PC-3 (cell line): ENCODE results near the gene SFRP5.

Source experiments
- EZH2 ChIP-seq: fragments of 300-600 bp; sonication (generic); IDR thresholded peaks from one replicate; pipeline ENCODE4 v1.6.1; 2017; ENCODE audit warnings: antibody characterized with exemption, mild to moderate bottlenecking, low read length; ENCODE audit not compliant: unreplicated experiment
- EZH2phosphoT487 ChIP-seq: fragments of 300-600 bp; sonication (generic); IDR thresholded peaks from 2 replicates; pipeline ENCODE4 v1.6.1; 2018; ENCODE audit warnings: mild to moderate bottlenecking, antibody characterized with exemption, low read length, borderline replicate concordance
- TF ChIP-seq, protein P1 (sequence below): fragments of 300-600 bp; sonication (generic); conservative IDR thresholded peaks from 2 replicates; pipeline ENCODE4 v1.5.1; 2017; ENCODE audit warnings: antibody characterized with exemption, low read depth, mild to moderate bottlenecking, low read length

DNA sequence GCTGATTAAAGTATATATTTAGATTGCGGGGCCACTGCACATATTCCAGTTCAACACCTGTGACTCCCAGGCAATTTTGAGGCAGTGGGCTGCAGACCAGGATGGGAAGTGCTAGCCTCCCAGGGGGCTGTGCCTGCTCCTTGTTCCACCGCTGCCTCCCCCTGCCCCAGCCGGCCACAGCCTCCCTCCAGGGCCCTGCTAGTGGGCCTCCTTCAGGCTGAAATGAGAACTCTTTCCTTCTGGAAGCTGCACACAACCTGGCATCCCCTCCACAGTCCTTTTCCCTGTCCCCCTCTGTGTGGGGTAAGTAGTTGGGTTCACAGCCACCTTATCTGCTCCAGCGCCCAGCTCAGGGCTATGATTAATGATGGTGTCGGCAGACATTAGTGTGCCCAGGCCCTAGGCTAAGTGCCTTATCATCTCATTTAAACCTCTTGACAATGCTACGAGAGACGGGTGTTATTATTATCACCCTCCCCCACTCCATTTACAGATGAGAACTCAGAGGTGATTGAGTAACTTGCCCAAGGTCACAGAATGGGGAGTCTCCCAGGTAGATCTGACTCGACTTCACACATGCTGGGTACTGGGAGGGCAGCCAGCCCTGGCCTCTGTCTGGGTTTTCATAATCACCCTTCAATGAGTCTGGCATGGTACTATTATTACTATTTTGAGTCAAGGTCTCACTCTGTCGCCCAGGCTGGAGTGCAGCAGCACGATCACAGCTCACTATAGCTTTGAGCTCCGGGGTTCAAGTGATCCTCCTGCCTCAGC is 10.8 kb upstream of the SFRP5 start:
- TF ChIP-seq, protein P1, sequence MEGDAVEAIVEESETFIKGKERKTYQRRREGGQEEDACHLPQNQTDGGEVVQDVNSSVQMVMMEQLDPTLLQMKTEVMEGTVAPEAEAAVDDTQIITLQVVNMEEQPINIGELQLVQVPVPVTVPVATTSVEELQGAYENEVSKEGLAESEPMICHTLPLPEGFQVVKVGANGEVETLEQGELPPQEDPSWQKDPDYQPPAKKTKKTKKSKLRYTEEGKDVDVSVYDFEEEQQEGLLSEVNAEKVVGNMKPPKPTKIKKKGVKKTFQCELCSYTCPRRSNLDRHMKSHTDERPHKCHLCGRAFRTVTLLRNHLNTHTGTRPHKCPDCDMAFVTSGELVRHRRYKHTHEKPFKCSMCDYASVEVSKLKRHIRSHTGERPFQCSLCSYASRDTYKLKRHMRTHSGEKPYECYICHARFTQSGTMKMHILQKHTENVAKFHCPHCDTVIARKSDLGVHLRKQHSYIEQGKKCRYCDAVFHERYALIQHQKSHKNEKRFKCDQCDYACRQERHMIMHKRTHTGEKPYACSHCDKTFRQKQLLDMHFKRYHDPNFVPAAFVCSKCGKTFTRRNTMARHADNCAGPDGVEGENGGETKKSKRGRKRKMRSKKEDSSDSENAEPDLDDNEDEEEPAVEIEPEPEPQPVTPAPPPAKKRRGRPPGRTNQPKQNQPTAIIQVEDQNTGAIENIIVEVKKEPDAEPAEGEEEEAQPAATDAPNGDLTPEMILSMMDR: no peak
- TF ChIP-seq EZH2phosphoT487 (no peak), EZH2 (no peak)
